ENCODE data around the gene LGALS7B.
"Not testable (repeated sequence)": the region's sequence is repeated elsewhere in the genome, so short reads cannot be mapped to it uniquely, and the experiment has no call there.

Gene LGALS7B

GRCh38 chr19:38786572-38787265, 2.3 kb upstream of the LGALS7B start (continued):
- TF ChIP-seq ZBTB26 (tag by site-specific recombination; optimal IDR thresholded peaks at IDR 0.05): no peak
- 0 out of 2 replicates have a peak, but pooled peaks have one; percentile 38 for TF ChIP-seq ZSCAN30 (tag by site-specific recombination; IDR thresholded peaks at IDR 0.05)
- peak; percentile 21 for TF ChIP-seq ZIC2 (tag by site-specific recombination; IDR thresholded peaks at IDR 0.05)
- TF ChIP-seq ZNF610 (tag by site-specific recombination; IDR thresholded peaks at IDR 0.05; ENCODE audit: borderline replicate concordance): no peak

- H3K9me3 ChIP-seq (ENCODE audit: control insufficient read depth, insufficient read depth, low read depth, low read length); H3K4me3 ChIP-seq (ENCODE audit: low read depth, low read length); H3K27ac ChIP-seq (ENCODE audit: extremely low read depth, low read depth, low read length); POLR2A ChIA-PET; H3K36me3 ChIP-seq (ENCODE audit: control insufficient read depth in 2 of 2, insufficient read depth in 1 of 2, low read length in 2 of 2); CTCF ChIA-PET; H3K4me1 ChIP-seq (ENCODE audit: control insufficient read depth, insufficient read depth, low read length): not testable (repeated sequence)
Measured at GRCh38 chr19:38790507-38791403, 1.8 kb downstream of the LGALS7B start.

GRCh38 chr19:38791451-38792064, 2.6 kb downstream of the LGALS7B start:
- CTCF ChIA-PET: interaction anchor here (0.7 kb wide), 1 partner anchor 142 kb away, joined by 3 read pairs; no protein-coding TSS in a partner anchor
- POLR2A ChIA-PET; H3K9me3 ChIP-seq (ENCODE audit: control insufficient read depth, insufficient read depth, low read depth, low read length); H3K27ac ChIP-seq (ENCODE audit: extremely low read depth, low read depth, low read length); H3K4me3 ChIP-seq (ENCODE audit: low read depth, low read length); H3K4me1 ChIP-seq (ENCODE audit: control insufficient read depth, insufficient read depth, low read length); H3K36me3 ChIP-seq (ENCODE audit: control insufficient read depth in 2 of 2, insufficient read depth in 1 of 2, low read length in 2 of 2): not testable (repeated sequence)

GRCh38 chr19:38792250-38793111, 3.5 kb downstream of the LGALS7B start:
- TF ChIP-seq GFI1B (tag by site-specific recombination; IDR thresholded peaks at IDR 0.05): no peak
- peak; percentile 10; the same call in 1 of the 2 replicates for TF ChIP-seq SP2 (tag by site-specific recombination; IDR thresholded peaks at IDR 0.05)
- TF ChIP-seq ZNF600 (tag by site-specific recombination; IDR thresholded peaks at IDR 0.05): 0 out of 2 replicates have a peak, but pooled peaks have one; percentile 24
- ChIA-PET POLR2A (interaction anchor here (1.4 to 1.9 kb wide), 2 partner anchors 18 to 57 kb away, joined by 3 to 5 read pairs; no protein-coding TSS in a partner anchor), CTCF (interaction anchor here (0.6 to 1.2 kb wide), 3 partner anchors 16 to 167 kb away, joined by 3 read pairs; no protein-coding TSS in a partner anchor)
- Histone ChIP-seq H3K27ac (ENCODE audit: extremely low read depth, low read depth, low read length) (peak overlapping the region; percentile 9; the same call in 1 of the 2 replicates), H3K36me3 (ENCODE audit: control insufficient read depth in 2 of 2, insufficient read depth in 1 of 2, low read length in 2 of 2) (no peaks in the 10 kb centered on the region; a peak in 1 of 3 replicates), H3K4me3 (ENCODE audit: low read depth, low read length) (no peak overlapping the region), H3K4me1 (ENCODE audit: control insufficient read depth, insufficient read depth, low read length) (no peaks in the 10 kb centered on the region), H3K9me3 (ENCODE audit: control insufficient read depth, insufficient read depth, low read depth, low read length) (no peaks in the 10 kb centered on the region)

GRCh38 chr19:38793177-38793576, 4.2 kb downstream of the LGALS7B start:
- Histone ChIP-seq H3K36me3 (ENCODE audit: control insufficient read depth in 2 of 2, insufficient read depth in 1 of 2, low read length in 2 of 2) (no peaks in the 10 kb centered on the region; a peak in 1 of 3 replicates), H3K9me3 (ENCODE audit: control insufficient read depth, insufficient read depth, low read depth, low read length) (no peaks in the 10 kb centered on the region), H3K4me3 (ENCODE audit: low read depth, low read length) (no peak overlapping the region), H3K27ac (ENCODE audit: extremely low read depth, low read depth, low read length) (peak overlapping the region; percentile 9; the same call in 1 of the 2 replicates), H3K4me1 (ENCODE audit: control insufficient read depth, insufficient read depth, low read length) (no peaks in the 10 kb centered on the region)
- TF ChIP-seq SP7 (tag by site-specific recombination; IDR thresholded peaks at IDR 0.05) (no peak), ZNF350 (tag by site-specific recombination; IDR thresholded peaks at IDR 0.05) (no peak), ZNF501 (tag by site-specific recombination; IDR thresholded peaks at IDR 0.05) (no peak), KLF1 (tag by site-specific recombination; IDR thresholded peaks at IDR 0.05) (no peak), ZNF146 (tag by site-specific recombination; IDR thresholded peaks at IDR 0.05) (no peak), KLF10 (tag by site-specific recombination; IDR thresholded peaks at IDR 0.05) (no peak), PATZ1 (tag by site-specific recombination; IDR thresholded peaks at IDR 0.05) (no peak), ZNF341 (tag by site-specific recombination; IDR thresholded peaks at IDR 0.05; ENCODE audit: low read depth) (no peak), ZNF580 (tag by site-specific recombination; IDR thresholded peaks at IDR 0.05) (no peak), KLF8 (tag by site-specific recombination; IDR thresholded peaks at IDR 0.05) (no peak), ZNF24 (tag by site-specific recombination; IDR thresholded peaks at IDR 0.05) (no peak)
- ChIA-PET POLR2A (interaction anchor here (0.7 to 1.9 kb wide), 3 partner anchors 10 to 56 kb away, joined by 3 to 7 read pairs (median 5); no protein-coding TSS in a partner anchor), CTCF (interaction anchor here (1.2 kb wide), 1 partner anchor 17 kb away, joined by 3 read pairs; no protein-coding TSS in a partner anchor)
